Liver (tissue), 9 donors: ENCODE measurements around the gene LDLRAD3. TPM values are rescaled to one million over a fixed set of nuclear protein-coding genes. Genes with fewer than 3 reads are reported as not detected.

ENCODE experiments used
- DNase-seq: peaks from one replicate; pipeline ENCODE4 v3.0.0-alpha.2; 2017; ENCODE audit warnings: low spot score
- H3K27ac ChIP-seq, 2 donors: one replicate each; pipeline ENCODE4 v1.7.0; 2013; ENCODE audit warnings: inconsistent platforms in 2 of 2, low read length in 2 of 2, control low read depth in 1 of 2, low read depth in 1 of 2, mild to moderate bottlenecking in 1 of 2
- H3K27me3 ChIP-seq, 4 donors: one replicate each; pipeline versions ENCODE4 v1.6.1 to v1.7.0; 2013; ENCODE audit warnings: low read length in 3 of 4, inconsistent platforms in 1 of 4, mild to moderate bottlenecking in 1 of 4, moderate library complexity in 1 of 4; ENCODE audit not compliant: control insufficient read depth in 4 of 4, insufficient read depth in 4 of 4
- H3K36me3 ChIP-seq, 4 donors: one replicate each; pipeline versions ENCODE4 v1.6.1 to v1.7.0; 2013; ENCODE audit warnings: low read length in 3 of 4, mild to moderate bottlenecking in 3 of 4, low read depth in 1 of 4, moderate library complexity in 1 of 4; ENCODE audit not compliant: control insufficient read depth in 4 of 4, insufficient read depth in 3 of 4
- H3K4me1 ChIP-seq, 4 donors: one replicate each; pipeline versions ENCODE4 v1.6.1 to v1.7.0; 2013; ENCODE audit warnings: low read length in 3 of 4, mild to moderate bottlenecking in 3 of 4, moderate library complexity in 1 of 4; ENCODE audit not compliant: control insufficient read depth in 4 of 4, insufficient read depth in 4 of 4
- H3K4me3 ChIP-seq, 3 donors: one replicate each; pipeline versions ENCODE4 v1.6.1 to v1.7.0; 2013; ENCODE audit warnings: low read length in 3 of 3, control low read depth in 1 of 3, low read depth in 1 of 3, mild to moderate bottlenecking in 1 of 3
- H3K9ac ChIP-seq, 2 donors: one replicate each; pipeline ENCODE4 v1.7.0; 2013; ENCODE audit warnings: low read length in 2 of 2, mild to moderate bottlenecking in 2 of 2, moderate library complexity in 2 of 2, control low read depth in 1 of 2, low read depth in 1 of 2
- H3K9me3 ChIP-seq, 4 donors: one replicate each; pipeline versions ENCODE4 v1.6.1 to v1.7.0; 2013; ENCODE audit warnings: low read length in 3 of 4; ENCODE audit not compliant: control insufficient read depth in 4 of 4
- ATF3 ChIP-seq: IDR thresholded peaks from 2 replicates; pipeline ENCODE4 v1.6.1; 2016; ENCODE audit warnings: antibody characterized with exemption
- EGR1 ChIP-seq, 2 donors: IDR thresholded peaks; 2 replicates each; pipeline ENCODE4 v1.6.1; 2016 to 2018; ENCODE audit warnings: antibody characterized with exemption in 2 of 2, low read depth in 2 of 2
- FOXA1 ChIP-seq: IDR thresholded peaks from 2 replicates; pipeline ENCODE4 v1.6.1; 2016; ENCODE audit warnings: antibody characterized with exemption
- FOXA2 ChIP-seq: IDR thresholded peaks from 2 replicates; pipeline ENCODE4 v1.6.1; 2016; ENCODE audit warnings: antibody characterized with exemption
- GABPA ChIP-seq, 2 donors: IDR thresholded peaks in 1 of 2; conservative IDR thresholded peaks in 1 of 2; 2 replicates each; pipeline ENCODE4 v1.6.1; 2016; ENCODE audit warnings: antibody characterized with exemption in 2 of 2, mild to moderate bottlenecking in 1 of 2, moderate library complexity in 1 of 2
- HNF4A ChIP-seq, 2 donors: conservative IDR thresholded peaks; 2 replicates each; pipeline ENCODE4 v1.6.1; 2016; ENCODE audit warnings: antibody characterized with exemption in 2 of 2, mild to moderate bottlenecking in 2 of 2
- HNF4G ChIP-seq: IDR thresholded peaks from 2 replicates; pipeline ENCODE4 v1.6.1; 2016; ENCODE audit warnings: antibody characterized with exemption
- JUND ChIP-seq, 2 donors: IDR thresholded peaks; 2 replicates each; pipeline ENCODE4 v1.6.1; 2016; ENCODE audit warnings: antibody characterized with exemption in 2 of 2
- NR2F2 ChIP-seq: IDR thresholded peaks from 2 replicates; pipeline ENCODE4 v1.6.1; 2016; ENCODE audit warnings: antibody characterized with exemption
- RAD21 ChIP-seq, 2 donors: IDR thresholded peaks; 2 replicates each; pipeline ENCODE4 v1.6.1; 2016; ENCODE audit warnings: antibody characterized with exemption in 2 of 2, mild to moderate bottlenecking in 2 of 2
- REST ChIP-seq: IDR thresholded peaks from 2 replicates; pipeline ENCODE4 v1.6.1; 2016; ENCODE audit warnings: antibody characterized with exemption, mild to moderate bottlenecking
- RXRA ChIP-seq, 2 donors: IDR thresholded peaks; 2 replicates each; pipeline ENCODE4 v1.6.1; 2017 to 2018; ENCODE audit warnings: antibody characterized with exemption in 2 of 2, mild to moderate bottlenecking in 1 of 2
- SP1 ChIP-seq: IDR thresholded peaks from 2 replicates; pipeline ENCODE4 v1.6.1; 2018; ENCODE audit warnings: antibody characterized with exemption, mild to moderate bottlenecking
- YY1 ChIP-seq: IDR thresholded peaks from 2 replicates; pipeline ENCODE4 v1.6.1; 2016; ENCODE audit warnings: antibody characterized with exemption, mild to moderate bottlenecking
- ZBTB33 ChIP-seq: IDR thresholded peaks from 2 replicates; pipeline ENCODE4 v1.6.1; 2016; ENCODE audit warnings: antibody characterized with exemption
- WGBS: extraction: QIAGEN DNeasy Blood & Tissue Kit; methylation state at CpG from one replicate; pipeline ENCODE4 v1.1.7; 2013; 5-methylcytosine and 5-hydroxymethylcytosine counted together
- polyA plus RNA-seq, 2 donors: library from polyadenylated mRNA; stranded (reverse) in 1 of 2; unstranded in 1 of 2; fragments of 200-250 nt in 1 of 2; fragments of >200 nt in 1 of 2; fragmentation: Nextera tagmentation in 1 of 2; extraction: Ambion mirVana in 1 of 2; gene quantifications; one replicate each; pipeline versions ENCODE4 v1.2.1 to v1.2.3, GENCODE V29; 2013 to 2015
- total RNA-seq, 2 donors: library from RNA; depleted of rRNA; stranded (reverse); fragments of >200 nt; gene quantifications; one replicate each; pipeline ENCODE4 v1.2.3, GENCODE V29; 2014
- TF ChIP-seq, protein P1 (sequence below): fragments of 150-350 bp; IDR thresholded peaks from 2 replicates; pipeline ENCODE4 v1.5.1; 2017; ENCODE audit warnings: improper control_type of control experiment, low read depth, low read length; ENCODE audit not compliant: missing input control
- TF ChIP-seq, protein P2 (sequence below): IDR thresholded peaks from 2 replicates; pipeline ENCODE4 v1.6.1; 2016; ENCODE audit warnings: antibody characterized with exemption
- donor health status: healthy.
- donor health status: healthy.
- donor health status: healthy.
- donor health status: healthy.
- donor health status: healthy.

Gene LDLRAD3
- total and polyA plus RNA-seq, 4 donors: 0.75 to 1.3 (median 0.93) TPM

DNA sequence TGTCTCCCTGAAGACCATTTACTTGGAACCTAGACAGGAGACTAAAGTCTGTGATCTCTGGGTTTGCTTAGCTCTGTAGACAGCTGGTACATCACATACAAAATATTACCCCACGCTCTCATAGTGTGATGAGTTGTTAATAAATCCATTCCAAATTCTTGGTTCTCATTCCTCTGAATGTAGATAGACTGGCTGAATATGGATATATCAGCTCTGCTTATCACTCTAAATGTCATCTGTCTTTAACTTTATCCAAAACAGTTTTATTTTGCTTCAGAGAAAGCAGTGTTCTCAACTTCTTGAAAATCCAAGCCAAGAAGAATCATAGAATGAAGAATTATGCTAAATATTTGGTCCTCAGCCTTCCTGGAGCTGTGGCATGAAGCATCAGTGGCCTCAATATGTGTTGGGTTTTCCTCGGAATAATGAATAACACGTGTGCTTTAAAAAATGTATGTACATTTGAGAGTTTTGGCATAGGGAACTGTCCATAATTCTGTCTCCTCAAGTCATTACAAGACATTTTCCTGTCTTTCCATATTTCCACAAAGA is 10.5 kb upstream of the LDLRAD3 start:
- WGBS: 82% methylated on average over 3 of the region's 3 CpGs
- Histone ChIP-seq H3K36me3 (no peaks in the 10 kb centered on the region), H3K4me1 (peaks cover 0 to 13% (median 7%) of the 10 kb centered on the region in 4 donors), H3K9ac (no peak overlapping the region), H3K27ac (no peak overlapping the region), H3K27me3 (no peaks in the 10 kb centered on the region), H3K4me3 (no peak overlapping the region), H3K9me3 (peaks cover 0 to 3% (median 0%) of the 10 kb centered on the region in 4 donors)
- TF ChIP-seq REST: no peak
- no peak for TF ChIP-seq NR2F2
- TF ChIP-seq YY1: no peak
- TF ChIP-seq FOXA2: no peak
- no peak for TF ChIP-seq ATF3
- no peak for TF ChIP-seq JUND (IDR thresholded peaks at IDR 0.05)
- no peak for TF ChIP-seq RAD21 (IDR thresholded peaks at IDR 0.05)
- TF ChIP-seq, protein P1, sequence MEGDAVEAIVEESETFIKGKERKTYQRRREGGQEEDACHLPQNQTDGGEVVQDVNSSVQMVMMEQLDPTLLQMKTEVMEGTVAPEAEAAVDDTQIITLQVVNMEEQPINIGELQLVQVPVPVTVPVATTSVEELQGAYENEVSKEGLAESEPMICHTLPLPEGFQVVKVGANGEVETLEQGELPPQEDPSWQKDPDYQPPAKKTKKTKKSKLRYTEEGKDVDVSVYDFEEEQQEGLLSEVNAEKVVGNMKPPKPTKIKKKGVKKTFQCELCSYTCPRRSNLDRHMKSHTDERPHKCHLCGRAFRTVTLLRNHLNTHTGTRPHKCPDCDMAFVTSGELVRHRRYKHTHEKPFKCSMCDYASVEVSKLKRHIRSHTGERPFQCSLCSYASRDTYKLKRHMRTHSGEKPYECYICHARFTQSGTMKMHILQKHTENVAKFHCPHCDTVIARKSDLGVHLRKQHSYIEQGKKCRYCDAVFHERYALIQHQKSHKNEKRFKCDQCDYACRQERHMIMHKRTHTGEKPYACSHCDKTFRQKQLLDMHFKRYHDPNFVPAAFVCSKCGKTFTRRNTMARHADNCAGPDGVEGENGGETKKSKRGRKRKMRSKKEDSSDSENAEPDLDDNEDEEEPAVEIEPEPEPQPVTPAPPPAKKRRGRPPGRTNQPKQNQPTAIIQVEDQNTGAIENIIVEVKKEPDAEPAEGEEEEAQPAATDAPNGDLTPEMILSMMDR: no peak
- no peak for TF ChIP-seq FOXA1
- TF ChIP-seq, protein P2, sequence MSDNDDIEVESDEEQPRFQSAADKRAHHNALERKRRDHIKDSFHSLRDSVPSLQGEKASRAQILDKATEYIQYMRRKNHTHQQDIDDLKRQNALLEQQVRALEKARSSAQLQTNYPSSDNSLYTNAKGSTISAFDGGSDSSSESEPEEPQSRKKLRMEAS: no peak
- TF ChIP-seq HNF4A (conservative IDR thresholded peaks at IDR 0.05): no peak
- TF ChIP-seq HNF4G: no peak
- no peak for DNase-seq

GRCh38 chr11:35934271-35934670 is 9.6 kb upstream of the LDLRAD3 start:
- WGBS: 71% methylated on average over 7 of the region's 7 CpGs
- Histone ChIP-seq H3K9me3 (peaks cover 0 to 3% (median 0%) of the 10 kb centered on the region in 4 donors), H3K4me3 (no peak overlapping the region), H3K27me3 (no peaks in the 10 kb centered on the region), H3K9ac (no peak overlapping the region), H3K36me3 (no peaks in the 10 kb centered on the region), H3K4me1 (peaks cover 0 to 9% (median 6%) of the 10 kb centered on the region in 4 donors), H3K27ac (no peak overlapping the region)
- DNase-seq: no peak
- no peak for TF ChIP-seq ATF3
- TF ChIP-seq FOXA2: no peak
- TF ChIP-seq GABPA (IDR thresholded peaks at IDR 0.05 in 1 of 2, conservative IDR thresholded peaks at IDR 0.05 in 1 of 2): no peak
- no peak for TF ChIP-seq FOXA1
- TF ChIP-seq ZBTB33: no peak
- TF ChIP-seq HNF4A (conservative IDR thresholded peaks at IDR 0.05): no peak
- TF ChIP-seq, protein P2: no peak
- TF ChIP-seq YY1: no peak
- no peak for TF ChIP-seq HNF4G
- TF ChIP-seq RXRA (IDR thresholded peaks at IDR 0.05): no peak
- no peak for TF ChIP-seq JUND (IDR thresholded peaks at IDR 0.05)
- TF ChIP-seq, protein P1: no peak
- no peak for TF ChIP-seq NR2F2
- no peak for TF ChIP-seq EGR1 (IDR thresholded peaks at IDR 0.05; ENCODE audit: low read depth in 2 of 2)
- TF ChIP-seq SP1: no peak
- TF ChIP-seq RAD21 (IDR thresholded peaks at IDR 0.05): no peak
